Activated CD8-positive, alpha-beta memory T cell treated with anti-CD3 and anti-CD28 coated beads, Interleukin-2, amount 50 U/mL, for 24 hours (primary cell): ENCODE measurements around the gene UCK2.

Source experiments
- DNase-seq: peaks from one replicate; pipeline ENCODE4 v3.0.0-alpha.2; 2020; ENCODE audit errors: extremely low read depth

Gene UCK2

DNA sequence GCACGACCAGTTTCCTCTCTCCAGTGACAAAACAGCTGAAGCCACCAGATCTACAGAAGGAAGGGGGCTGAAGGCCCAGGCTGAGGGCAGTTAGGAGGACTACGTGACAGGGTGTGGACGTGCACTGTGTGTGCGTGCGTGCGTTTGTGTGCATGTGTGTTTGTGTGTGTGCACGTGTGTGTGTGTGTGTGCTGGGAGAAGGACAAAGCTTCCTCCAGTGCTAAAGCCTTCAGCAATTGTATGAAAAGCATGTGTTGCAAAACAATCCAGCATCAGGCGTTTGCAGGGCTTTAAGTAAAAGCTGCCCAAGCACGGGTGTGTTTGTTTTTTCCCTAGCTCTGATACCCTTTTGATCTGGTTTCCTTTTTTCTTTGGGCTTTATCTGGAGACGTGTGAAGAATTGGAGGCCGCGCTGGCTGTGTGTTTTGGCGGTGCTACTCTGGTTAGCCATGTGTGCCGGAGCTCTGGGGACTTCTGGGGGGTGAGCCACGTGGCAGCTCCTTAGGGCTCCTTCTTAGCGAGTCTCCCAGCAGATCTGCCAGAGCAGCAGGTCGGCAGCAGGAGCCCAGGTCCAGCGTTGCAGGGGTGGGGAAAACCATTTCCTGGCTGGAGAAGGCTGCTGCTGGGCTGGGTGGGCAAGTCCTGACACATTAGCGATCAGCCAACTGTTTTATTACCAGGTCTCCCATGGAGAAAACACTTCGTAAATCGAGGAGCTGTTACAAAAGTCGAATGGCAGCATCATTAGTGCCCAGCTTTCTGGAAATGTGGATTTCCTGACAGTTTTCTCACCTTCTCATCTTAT is 73.4 kb downstream of the UCK2 start:
- DNase-seq = no peak

- DNase-seq = no peak
Measured at GRCh38 chr1:165902565-165902964, 75.2 kb downstream of the UCK2 start.

GRCh38 chr1:165903672-165904071 is 76.3 kb downstream of the UCK2 start:
- no peak for DNase-seq

GRCh38 chr1:165904948-165905347 is 77.5 kb downstream of the UCK2 start:
- no peak for DNase-seq

DNA sequence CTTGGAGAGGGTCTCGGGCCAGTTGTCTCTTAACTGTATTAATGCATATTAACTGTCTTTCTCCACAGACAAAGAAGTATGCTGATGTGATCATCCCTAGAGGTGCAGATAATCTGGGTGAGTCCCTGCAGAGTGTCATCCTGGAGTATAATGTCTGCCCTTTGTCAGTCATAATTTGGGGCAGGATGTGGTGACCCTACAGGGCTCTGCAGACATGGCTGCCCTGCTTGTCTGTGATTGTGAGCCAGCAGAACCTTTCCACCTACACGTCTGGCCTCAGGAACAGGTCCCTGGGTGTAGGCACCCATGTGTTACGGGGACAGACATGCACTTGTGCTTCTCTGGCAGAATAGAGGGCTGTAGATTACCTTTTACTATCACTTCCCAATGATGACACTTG is 78.4 kb downstream of the UCK2 start:
- no peak for DNase-seq

- DNase-seq = no peak
Measured at GRCh38 chr1:165907256-165907857, 79.9 kb downstream of the UCK2 start.

GRCh38 chr1:165910764-165911421 is 83.5 kb downstream of the UCK2 start:
- DNase-seq = no peak

DNA sequence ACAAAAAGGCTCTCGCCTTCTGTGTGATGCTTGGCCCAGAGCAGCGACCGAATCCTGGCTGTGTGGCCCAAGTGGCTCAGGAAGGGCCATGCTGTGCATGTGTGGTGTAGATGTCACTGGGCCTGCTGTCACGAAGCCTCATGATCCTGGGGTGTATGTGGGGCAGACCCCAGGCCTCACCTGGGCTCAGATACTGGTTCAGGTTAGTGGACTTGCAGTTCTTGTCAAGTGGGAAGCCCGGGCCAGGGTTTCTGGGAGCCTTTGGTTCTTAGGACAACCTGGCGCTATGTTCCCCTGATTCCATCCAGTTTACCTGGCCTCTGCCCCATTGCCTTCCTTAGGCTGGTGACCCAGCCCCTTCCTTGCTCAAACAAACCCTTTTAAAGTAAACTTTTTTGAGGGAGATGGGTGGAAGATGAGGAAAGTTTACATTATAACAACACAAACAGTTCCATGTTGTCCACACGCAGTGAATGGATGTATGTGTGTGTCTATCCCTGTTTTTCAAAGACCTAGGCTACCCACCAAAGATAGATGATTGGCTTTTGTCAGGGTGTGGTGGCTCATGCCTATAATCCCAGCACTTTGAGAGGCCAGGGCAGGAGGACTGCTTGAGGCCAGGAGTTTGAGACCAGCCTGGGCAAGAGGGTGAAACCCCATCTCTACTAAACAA is 84.3 kb downstream of the UCK2 start:
- DNase-seq = no peak

DNA sequence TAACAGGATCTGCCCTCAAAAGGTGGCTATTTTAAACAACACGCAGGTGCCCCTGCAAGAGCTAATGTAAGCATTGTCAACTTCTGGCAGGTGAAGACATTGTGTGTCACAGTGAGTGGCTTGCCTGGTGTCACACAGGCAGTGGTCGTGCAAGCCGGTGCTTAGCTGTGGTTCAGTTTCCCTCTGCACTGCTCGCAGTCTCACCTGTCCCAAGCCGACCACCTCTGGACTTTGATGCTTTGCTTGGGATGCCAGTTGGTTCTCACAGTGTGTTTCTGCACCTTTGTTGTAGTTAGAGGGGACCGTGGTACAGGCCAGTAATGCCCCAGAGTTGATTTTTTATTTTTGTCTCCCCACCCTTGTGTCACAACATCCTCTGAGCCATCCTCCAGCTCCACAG is 85.2 kb downstream of the UCK2 start:
- DNase-seq = no peak

- DNase-seq = peak; percentile 20
Measured at GRCh38 chr1:165914136-165914798, 86.9 kb downstream of the UCK2 start.

DNA sequence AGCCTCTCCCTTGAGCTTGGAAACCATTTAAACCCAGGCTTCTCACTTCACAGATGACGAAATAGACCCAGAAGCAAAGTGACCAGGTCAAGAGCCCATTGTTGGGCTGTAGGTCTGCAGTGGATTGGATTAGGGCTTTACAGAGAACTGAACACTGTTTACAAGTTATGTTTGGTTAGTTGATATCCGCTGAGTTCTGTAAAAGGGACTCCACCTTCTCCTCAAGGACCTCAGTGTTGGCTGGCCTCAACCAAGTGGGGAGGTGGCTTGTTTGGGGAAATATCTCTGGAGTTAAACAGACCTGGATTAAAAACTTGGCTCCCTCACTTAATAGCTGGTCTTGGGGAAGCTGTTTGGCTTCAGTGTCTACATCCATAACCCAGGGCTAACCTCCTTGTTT is 88.1 kb downstream of the UCK2 start:
- no peak for DNase-seq

GRCh38 chr1:165915932-165916348 is 88.5 kb downstream of the UCK2 start:
- no peak for DNase-seq

DNA sequence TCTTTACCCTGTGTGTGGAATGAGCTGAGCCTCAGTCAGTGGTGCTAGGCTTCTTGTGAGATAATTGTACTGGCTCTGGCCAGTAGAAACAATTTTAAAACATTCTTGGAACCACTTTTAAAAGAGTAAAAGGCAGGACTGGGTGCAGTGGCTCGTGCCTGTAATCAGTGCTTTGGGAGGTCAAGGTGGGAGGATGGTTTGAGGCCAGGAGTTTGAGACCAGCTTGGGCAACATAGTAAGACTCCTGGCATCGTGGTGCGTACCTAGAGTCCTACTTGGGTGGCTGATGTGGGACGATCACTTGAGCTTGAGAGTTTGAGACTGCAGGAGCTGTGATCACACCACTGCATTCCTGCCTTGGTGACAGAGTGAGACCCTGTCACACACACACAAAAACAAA is 89.8 kb downstream of the UCK2 start:
- DNase-seq = no peak

DNA sequence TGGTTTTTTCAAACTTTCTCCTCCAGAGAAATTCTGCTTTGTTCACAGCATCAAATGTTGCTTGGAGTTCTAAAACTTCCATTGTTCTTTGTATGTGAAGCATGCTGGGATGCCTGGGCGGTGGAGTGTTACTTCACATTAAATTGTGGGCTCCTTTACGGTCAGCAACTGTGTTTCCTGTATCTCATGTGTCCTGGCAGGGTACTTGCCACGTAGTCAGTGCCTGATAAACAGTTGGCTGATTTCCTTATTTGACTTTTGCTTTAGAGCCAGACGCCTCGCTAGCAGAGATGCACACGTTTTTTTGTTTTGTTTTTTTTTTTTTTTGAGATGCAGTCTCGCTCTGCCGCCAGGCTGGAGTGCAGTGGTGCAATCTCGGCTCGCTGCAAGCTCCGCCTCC is 96.7 kb downstream of the UCK2 start:
- no peak for DNase-seq

GRCh38 chr1:165925498-165926079 is 98.2 kb downstream of the UCK2 start:
- DNase-seq = no peak

- no peak for DNase-seq
Measured at GRCh38 chr1:165927169-165927568, 99.8 kb downstream of the UCK2 start.

GRCh38 chr1:165928075-165928731 is 100.8 kb downstream of the UCK2 start:
- no peak for DNase-seq

DNA sequence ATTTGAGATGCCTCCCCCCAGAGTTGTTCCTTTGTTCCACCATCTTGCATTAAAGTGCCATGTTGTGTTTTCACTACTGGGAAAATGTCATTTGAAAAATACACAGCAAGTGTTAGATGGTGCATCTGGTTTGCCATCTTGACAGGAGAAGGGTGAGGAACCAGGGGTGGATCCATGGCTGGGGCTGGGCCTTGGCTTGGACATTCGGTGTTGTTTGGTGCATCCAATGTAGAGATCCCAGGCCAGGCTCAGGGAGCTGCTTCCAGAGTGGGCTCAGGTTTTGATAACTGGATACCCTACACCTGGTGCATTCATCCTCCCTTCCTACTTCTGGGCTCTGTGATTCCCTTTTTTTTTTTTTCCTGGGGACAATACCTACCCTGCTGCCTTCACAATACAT is 103.5 kb downstream of the UCK2 start:
- DNase-seq = no peak

GRCh38 chr1:165933446-165934170 is 106.2 kb downstream of the UCK2 start:
- no peak for DNase-seq

DNA sequence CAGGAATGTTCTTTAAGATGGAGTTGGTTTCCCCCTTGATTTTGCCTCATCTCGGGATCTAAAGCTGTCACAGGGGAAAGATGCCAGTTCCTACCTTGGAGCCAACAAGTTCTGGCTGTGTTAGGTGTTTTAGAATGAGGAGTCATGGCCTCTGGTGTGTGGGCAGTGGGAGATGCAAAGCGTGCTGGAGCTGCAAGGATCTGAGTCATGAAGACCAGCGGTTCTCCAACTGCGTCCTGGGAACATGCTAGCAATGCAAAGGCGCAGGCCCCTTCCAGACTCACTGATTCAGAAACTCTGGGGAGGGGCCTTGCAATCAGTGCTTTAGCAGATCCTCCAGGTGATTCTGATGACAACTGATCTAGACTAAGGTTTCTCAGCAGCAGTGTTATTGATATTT is 109.1 kb downstream of the UCK2 start:
- DNase-seq = no peak
